Measurements from ENCODE around the gene PTH2R. TPM values are rescaled to one million over a fixed set of nuclear protein-coding genes. Genes with fewer than 3 reads are reported as not detected.
A peak's percentile ranks its signal among the peaks of the same experiment; 100 is the strongest.

PTH2R gene
- total and polyA plus RNA-seq, 4 donors, result 0.01 to 1.5 (median 0.08) TPM; not detected in 1

- no peak overlapping the region for H3K4me3 ChIP-seq (ENCODE audit: low read depth in 1 of 3, low read length in 3 of 3)
- 73% methylated on average over 10 of the region's 10 CpGs for WGBS
- H3K36me3 ChIP-seq (ENCODE audit: control insufficient read depth in 4 of 4, insufficient read depth in 3 of 4, low read depth in 1 of 4, low read length in 3 of 4), result peaks cover 0 to 7% (median 2%) of the 10 kb centered on the region in 4 donors
- H3K27me3 ChIP-seq (ENCODE audit: control insufficient read depth in 4 of 4, insufficient read depth in 4 of 4, low read length in 3 of 4), result no peaks in the 10 kb centered on the region
- no peak overlapping the region for H3K9ac ChIP-seq (ENCODE audit: low read depth in 1 of 2, low read length in 2 of 2)
- no peak for DNase-seq (ENCODE audit: low spot score)
- peak overlapping the region in 1 of 2 donors; percentile 7 for H3K27ac ChIP-seq (ENCODE audit: low read depth in 1 of 2, low read length in 2 of 2)
- TF ChIP-seq YY1 (IDR thresholded peaks at IDR 0.05) (no peak), RAD21 (IDR thresholded peaks at IDR 0.05) (no peak), HNF4A (conservative IDR thresholded peaks at IDR 0.05) (peak; percentile 35 to 50), ZBTB33 (IDR thresholded peaks at IDR 0.05) (no peak)
- peaks cover 6 to 35% (median 25%) of the 10 kb centered on the region in 4 donors for H3K4me1 ChIP-seq (ENCODE audit: control insufficient read depth in 4 of 4, insufficient read depth in 4 of 4, low read length in 3 of 4)
- H3K9me3 ChIP-seq (ENCODE audit: control insufficient read depth in 4 of 4, low read length in 3 of 4), result peaks cover 0 to 2% (median 0%) of the 10 kb centered on the region in 4 donors
These were observed 47.6 kb upstream of the PTH2R start for GRCh38 chr2:208358758-208359631.

- H3K9me3 ChIP-seq (ENCODE audit: control insufficient read depth in 4 of 4, low read length in 3 of 4), result peaks cover 0 to 2% (median 0%) of the 10 kb centered on the region in 4 donors
- H3K36me3 ChIP-seq (ENCODE audit: control insufficient read depth in 4 of 4, insufficient read depth in 3 of 4, low read depth in 1 of 4, low read length in 3 of 4), result peaks cover 0 to 7% (median 2%) of the 10 kb centered on the region in 4 donors
- H3K4me3 ChIP-seq (ENCODE audit: low read depth in 1 of 3, low read length in 3 of 3), result no peak overlapping the region
- no peaks in the 10 kb centered on the region for H3K27me3 ChIP-seq (ENCODE audit: control insufficient read depth in 4 of 4, insufficient read depth in 4 of 4, low read length in 3 of 4)
- 92% methylated on average over 17 of the region's 17 CpGs for WGBS
- H3K4me1 ChIP-seq (ENCODE audit: control insufficient read depth in 4 of 4, insufficient read depth in 4 of 4, low read length in 3 of 4), result peaks cover 6 to 29% (median 21%) of the 10 kb centered on the region in 4 donors
- no peak overlapping the region for H3K9ac ChIP-seq (ENCODE audit: low read depth in 1 of 2, low read length in 2 of 2)
- no peak overlapping the region for H3K27ac ChIP-seq (ENCODE audit: low read depth in 1 of 2, low read length in 2 of 2)
- TF ChIP-seq GABPA (IDR thresholded peaks at IDR 0.05 in 1 of 2, conservative IDR thresholded peaks at IDR 0.05 in 1 of 2) (no peak), YY1 (IDR thresholded peaks at IDR 0.05) (no peak), RXRA (IDR thresholded peaks at IDR 0.05) (no peak), SP1 (IDR thresholded peaks at IDR 0.05) (no peak), HNF4A (conservative IDR thresholded peaks at IDR 0.05) (no peak), NR2F2 (IDR thresholded peaks at IDR 0.05) (no peak), FOXA1 (IDR thresholded peaks at IDR 0.05) (no peak), TAF1 (conservative IDR thresholded peaks at IDR 0.05) (no peak), HNF4G (IDR thresholded peaks at IDR 0.05) (no peak), EGR1 (IDR thresholded peaks at IDR 0.05; ENCODE audit: low read depth in 2 of 2) (no peak), JUND (IDR thresholded peaks at IDR 0.05) (no peak)
- no peak for DNase-seq (ENCODE audit: low spot score)
These were observed 47.0 kb upstream of the PTH2R start for GRCh38 chr2:208359632-208359986.

- H3K9ac ChIP-seq (ENCODE audit: low read depth in 1 of 2, low read length in 2 of 2), result no peak overlapping the region
- H3K4me3 ChIP-seq (ENCODE audit: low read depth in 1 of 3, low read length in 3 of 3), result no peak overlapping the region
- 94% methylated on average over 48 of the region's 48 CpGs for WGBS
These were observed 46.1 kb upstream of the PTH2R start for GRCh38 chr2:208360259-208361076.

More at GRCh38 chr2:208360259-208361076, 46.1 kb upstream of the PTH2R start:
- no peak for DNase-seq (ENCODE audit: low spot score)
- Histone ChIP-seq H3K27ac (ENCODE audit: low read depth in 1 of 2, low read length in 2 of 2) (no peak overlapping the region), H3K27me3 (ENCODE audit: control insufficient read depth in 4 of 4, insufficient read depth in 4 of 4, low read length in 3 of 4) (no peaks in the 10 kb centered on the region), H3K9me3 (ENCODE audit: control insufficient read depth in 4 of 4, low read length in 3 of 4) (peaks cover 0 to 2% (median 0%) of the 10 kb centered on the region in 4 donors), H3K36me3 (ENCODE audit: control insufficient read depth in 4 of 4, insufficient read depth in 3 of 4, low read depth in 1 of 4, low read length in 3 of 4) (no peaks in the 10 kb centered on the region), H3K4me1 (ENCODE audit: control insufficient read depth in 4 of 4, insufficient read depth in 4 of 4, low read length in 3 of 4) (peaks cover 4 to 22% (median 18%) of the 10 kb centered on the region in 4 donors)
- no peak for TF ChIP-seq EGR1 (IDR thresholded peaks at IDR 0.05; ENCODE audit: low read depth in 2 of 2)
- no peak for TF ChIP-seq TAF1 (conservative IDR thresholded peaks at IDR 0.05)
- no peak for TF ChIP-seq HNF4A (conservative IDR thresholded peaks at IDR 0.05)
- TF ChIP-seq RAD21 (IDR thresholded peaks at IDR 0.05), result no peak
- no peak for TF ChIP-seq NR2F2 (IDR thresholded peaks at IDR 0.05)
- no peak for TF ChIP-seq FOXA1 (IDR thresholded peaks at IDR 0.05)
- no peak for TF ChIP-seq ZBTB33 (IDR thresholded peaks at IDR 0.05)
- no peak for TF ChIP-seq ATF3 (IDR thresholded peaks at IDR 0.05)
- no peak for TF ChIP-seq FOXA2 (IDR thresholded peaks at IDR 0.05)
- no peak for TF ChIP-seq GABPA (IDR thresholded peaks at IDR 0.05 in 1 of 2, conservative IDR thresholded peaks at IDR 0.05 in 1 of 2)
- no peak for TF ChIP-seq MAX (IDR thresholded peaks at IDR 0.05)
- TF ChIP-seq REST (IDR thresholded peaks at IDR 0.05), result no peak
